H9 (cell line): ENCODE results near the gene ATAD2B. TPM values are rescaled to one million over a fixed set of nuclear protein-coding genes. Genes with fewer than 3 reads are reported as not detected.
"Not testable (repeated sequence)": the region's sequence is repeated elsewhere in the genome, so short reads cannot be mapped to it uniquely, and the experiment has no call there.

Experiments used
- DNase-seq: peaks from one replicate; pipeline ENCODE4 v3.0.0-alpha.2; 2017
- H2AFZ ChIP-seq: one replicate; pipeline ENCODE4 v1.6.1; 2013; ENCODE audit warnings: mild to moderate bottlenecking, low read length, control low read depth, moderate library complexity
- H2AK5ac ChIP-seq: 2 replicates; pipeline ENCODE4 v1.6.1; 2013; ENCODE audit warnings: low read length, control low read depth, mixed read lengths; ENCODE audit not compliant: insufficient read length
- H2BK120ac ChIP-seq: one replicate; pipeline ENCODE4 v1.6.1; 2013; ENCODE audit warnings: low read depth, mild to moderate bottlenecking, low read length, control low read depth, inconsistent platforms; ENCODE audit not compliant: poor library complexity, severe bottlenecking
- H2BK12ac ChIP-seq: 2 replicates; pipeline ENCODE4 v1.6.1; 2013; ENCODE audit warnings: low read length, control low read depth, mixed read lengths, low read depth; ENCODE audit not compliant: insufficient read length
- H2BK15ac ChIP-seq: 2 replicates; pipeline ENCODE4 v1.6.1; 2013; ENCODE audit warnings: low read depth, low read length, control low read depth
- H2BK20ac ChIP-seq: one replicate; pipeline ENCODE4 v1.6.1; 2013; ENCODE audit warnings: low read depth, mild to moderate bottlenecking, low read length, control low read depth, inconsistent platforms; ENCODE audit not compliant: poor library complexity, severe bottlenecking
- H2BK5ac ChIP-seq: 2 replicates; pipeline ENCODE4 v1.6.1; 2013; ENCODE audit warnings: low read length, control low read depth, mixed read lengths; ENCODE audit not compliant: insufficient read length
- H3K14ac ChIP-seq: 2 replicates; pipeline ENCODE4 v1.6.1; 2013; ENCODE audit warnings: low read length, control low read depth; ENCODE audit not compliant: insufficient read depth
- H3K18ac ChIP-seq: 2 replicates; pipeline ENCODE4 v1.6.1; 2013; ENCODE audit warnings: low read depth, mild to moderate bottlenecking, mixed read lengths, low read length, control low read depth; ENCODE audit not compliant: insufficient read length
- H3K23ac ChIP-seq: 2 replicates; pipeline ENCODE4 v1.6.1; 2013; ENCODE audit warnings: low read length, control low read depth, mixed read lengths, low read depth; ENCODE audit not compliant: insufficient read length
- H3K23me2 ChIP-seq: 2 replicates; pipeline ENCODE4 v1.6.1; 2013; ENCODE audit warnings: low read depth, mild to moderate bottlenecking, mixed read lengths, low read length, control low read depth; ENCODE audit not compliant: insufficient read length, poor library complexity, severe bottlenecking
- H3K27ac ChIP-seq: 2 replicates; pipeline ENCODE4 v1.5.1; 2013; ENCODE audit warnings: low read length, control low read depth, mixed read lengths, low read depth; ENCODE audit not compliant: insufficient read length
- H3K27me3 ChIP-seq: 2 replicates; pipeline ENCODE4 v1.6.1; 2013; ENCODE audit warnings: low read length, control low read depth, inconsistent platforms; ENCODE audit not compliant: insufficient read depth
- H3K4ac ChIP-seq: 2 replicates; pipeline ENCODE4 v1.6.1; 2013; ENCODE audit warnings: low read depth, mild to moderate bottlenecking, control low read depth, inconsistent platforms, low read length, moderate library complexity
- H3K4me1 ChIP-seq: 2 replicates; pipeline ENCODE4 v1.6.1; 2013; ENCODE audit warnings: low read length, control low read depth, inconsistent platforms; ENCODE audit not compliant: insufficient read depth
- H3K4me2 ChIP-seq: 2 replicates; pipeline ENCODE4 v1.6.1; 2013; ENCODE audit warnings: low read length, control low read depth, mixed read lengths; ENCODE audit not compliant: insufficient read length, insufficient read depth
- H3K56ac ChIP-seq: 2 replicates; pipeline ENCODE4 v1.6.1; 2013; ENCODE audit warnings: low read depth, mild to moderate bottlenecking, mixed read lengths, low read length, control low read depth; ENCODE audit not compliant: insufficient read length
- H3K79me1 ChIP-seq: 2 replicates; pipeline ENCODE4 v1.6.1; 2013; ENCODE audit warnings: low read depth, mild to moderate bottlenecking, moderate library complexity, low read length, control low read depth, inconsistent platforms; ENCODE audit not compliant: insufficient read depth, poor library complexity, severe bottlenecking
- H3K79me2 ChIP-seq: 2 replicates; pipeline ENCODE4 v1.6.1; 2013; ENCODE audit warnings: low read length, control low read depth, inconsistent platforms; ENCODE audit not compliant: insufficient read depth
- H3K9ac ChIP-seq: 2 replicates; pipeline ENCODE4 v1.6.1; 2013; ENCODE audit warnings: low read length, control low read depth, mixed read lengths; ENCODE audit not compliant: insufficient read length; ENCODE audit errors: extremely low read depth
- H3K9me3 ChIP-seq: one replicate; pipeline ENCODE4 v1.6.1; 2013; ENCODE audit warnings: low read depth, low read length, inconsistent platforms; ENCODE audit not compliant: control insufficient read depth
- H3T11ph ChIP-seq: one replicate; pipeline ENCODE4 v1.6.1; 2013; ENCODE audit warnings: mild to moderate bottlenecking, low read length, control low read depth, inconsistent platforms
- H4K20me1 ChIP-seq: one replicate; pipeline ENCODE4 v1.6.1; 2013; ENCODE audit not compliant: control insufficient read depth, insufficient read length, insufficient read depth
- H4K5ac ChIP-seq: 2 replicates; pipeline ENCODE4 v1.6.1; 2013; ENCODE audit warnings: low read depth, mild to moderate bottlenecking, mixed read lengths, low read length, control low read depth; ENCODE audit not compliant: insufficient read length
- H4K8ac ChIP-seq: replicated peaks from 2 replicates; pipeline ENCODE4 v1.6.1; 2013; ENCODE audit warnings: low read length, control low read depth, mixed read lengths, low read depth; ENCODE audit not compliant: insufficient read length
- H4K91ac ChIP-seq: 2 replicates; pipeline ENCODE4 v1.6.1; 2013; ENCODE audit warnings: low read depth, mild to moderate bottlenecking, moderate library complexity, mixed read lengths, low read length, control low read depth; ENCODE audit not compliant: insufficient read length
- H3K27ac Mint-ChIP-seq, 3 experiments: 2 replicates in 2 of 3; 3 replicates in 1 of 3; pipeline ENCODE4 v1.8.0; 2020 to 2021; ENCODE audit warnings: mixed read lengths in 3 of 3, mild to moderate bottlenecking in 1 of 3, moderate library complexity in 1 of 3
- H3K27me3 Mint-ChIP-seq: 2 replicates; pipeline ENCODE4 v1.8.0; 2021; ENCODE audit warnings: low read depth, mild to moderate bottlenecking, moderate library complexity, mixed read lengths
- H3K36me3 Mint-ChIP-seq, 3 experiments: 2 replicates in 2 of 3; 3 replicates in 1 of 3; pipeline ENCODE4 v1.8.0; 2020 to 2021; ENCODE audit warnings: low read depth in 3 of 3, mixed read lengths in 3 of 3; ENCODE audit not compliant: insufficient read depth in 1 of 3
- H3K4me1 Mint-ChIP-seq, 2 experiments: 2 replicates each; pipeline ENCODE4 v1.8.0; 2020; ENCODE audit warnings: mixed read lengths in 2 of 2
- H3K4me3 Mint-ChIP-seq, 2 experiments: 2 replicates in 1 of 2; 3 replicates in 1 of 2; pipeline ENCODE4 v1.8.0; 2020 to 2021; ENCODE audit warnings: mild to moderate bottlenecking in 2 of 2, mixed read lengths in 2 of 2, moderate library complexity in 1 of 2
- H3K9me3 Mint-ChIP-seq, 2 experiments: 2 replicates in 1 of 2; 3 replicates in 1 of 2; pipeline ENCODE4 v1.8.0; 2020; ENCODE audit warnings: mild to moderate bottlenecking in 2 of 2, mixed read lengths in 2 of 2, moderate library complexity in 1 of 2
- WGBS: extraction: QIAGEN DNeasy Blood & Tissue Kit; methylation state at CpG from one replicate; pipeline ENCODE4 v1.1.7; 2013; ENCODE audit warnings: missing lambda C conversion rate, low lambda C conversion rate, mixed read lengths; ENCODE audit not compliant: insufficient read length; ENCODE audit errors: extremely low coverage; 5-methylcytosine and 5-hydroxymethylcytosine counted together
- total RNA-seq: library from RNA; stranded (reverse); gene quantifications from 2 replicates; pipeline ENCODE4 v1.2.1, GENCODE V29; 2021
- TF ChIP-seq, protein P1 (sequence below): fragments of 200-600 bp; sonication (generic); conservative IDR thresholded peaks from 3 replicates; pipeline ENCODE4 v1.8.0; 2021; ENCODE audit warnings: antibody characterized with exemption, mild to moderate bottlenecking

Gene ATAD2B
- total RNA-seq, 1 experiment from 2014 or later: 21.4 TPM

DNA sequence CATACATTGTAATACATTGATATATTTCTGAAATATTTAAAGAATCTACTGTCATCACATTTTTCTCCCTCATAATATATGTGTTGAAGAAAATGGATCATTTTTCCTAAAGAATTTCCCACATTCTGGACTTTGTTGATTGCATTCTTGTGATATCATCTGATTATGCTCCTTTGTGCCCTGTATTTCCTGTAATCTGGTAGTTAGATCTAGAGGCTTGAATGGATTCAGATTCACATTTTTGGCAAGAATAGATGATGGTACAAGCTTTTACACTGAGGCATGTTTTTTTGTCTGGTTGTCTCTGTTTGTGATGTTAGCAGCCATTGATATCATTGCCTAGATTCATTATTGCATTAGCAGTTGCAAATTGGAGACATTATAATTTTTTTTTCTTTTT, 26.7 kb upstream of the ATAD2B start:
- H3K79me1 ChIP-seq: peaks cover 4% of the 10 kb centered on the region
- H2BK20ac ChIP-seq: no peak overlapping the region
- no peak overlapping the region for H3K4ac ChIP-seq
- no peaks in the 10 kb centered on the region for H3K9me3 ChIP-seq
- H2AFZ ChIP-seq: no peak overlapping the region
- no peaks in the 10 kb centered on the region for H3K4me1 Mint-ChIP-seq
- no peaks in the 10 kb centered on the region for H3K27me3 ChIP-seq
- H2BK120ac ChIP-seq: no peak overlapping the region
- no peak overlapping the region for H2BK15ac ChIP-seq
- no peak overlapping the region for H3K56ac ChIP-seq
- H4K91ac ChIP-seq: no peak overlapping the region
- H4K5ac ChIP-seq: no peak overlapping the region
- no peaks in the 10 kb centered on the region for H3K4me1 ChIP-seq
- no peak overlapping the region for H3T11ph ChIP-seq
- H3K9me3 Mint-ChIP-seq: no peaks in the 10 kb centered on the region
- H3K4me3 Mint-ChIP-seq: no peak overlapping the region
- no peaks in the 10 kb centered on the region for H3K36me3 Mint-ChIP-seq
- no peak overlapping the region for H3K23ac ChIP-seq
- no peak overlapping the region for H3K18ac ChIP-seq
- H2BK5ac ChIP-seq: no peak overlapping the region
- no peaks in the 10 kb centered on the region for H4K20me1 ChIP-seq
- no peak overlapping the region for H2BK12ac ChIP-seq
- H3K27me3 Mint-ChIP-seq: no peaks in the 10 kb centered on the region
- TF ChIP-seq, protein P1, sequence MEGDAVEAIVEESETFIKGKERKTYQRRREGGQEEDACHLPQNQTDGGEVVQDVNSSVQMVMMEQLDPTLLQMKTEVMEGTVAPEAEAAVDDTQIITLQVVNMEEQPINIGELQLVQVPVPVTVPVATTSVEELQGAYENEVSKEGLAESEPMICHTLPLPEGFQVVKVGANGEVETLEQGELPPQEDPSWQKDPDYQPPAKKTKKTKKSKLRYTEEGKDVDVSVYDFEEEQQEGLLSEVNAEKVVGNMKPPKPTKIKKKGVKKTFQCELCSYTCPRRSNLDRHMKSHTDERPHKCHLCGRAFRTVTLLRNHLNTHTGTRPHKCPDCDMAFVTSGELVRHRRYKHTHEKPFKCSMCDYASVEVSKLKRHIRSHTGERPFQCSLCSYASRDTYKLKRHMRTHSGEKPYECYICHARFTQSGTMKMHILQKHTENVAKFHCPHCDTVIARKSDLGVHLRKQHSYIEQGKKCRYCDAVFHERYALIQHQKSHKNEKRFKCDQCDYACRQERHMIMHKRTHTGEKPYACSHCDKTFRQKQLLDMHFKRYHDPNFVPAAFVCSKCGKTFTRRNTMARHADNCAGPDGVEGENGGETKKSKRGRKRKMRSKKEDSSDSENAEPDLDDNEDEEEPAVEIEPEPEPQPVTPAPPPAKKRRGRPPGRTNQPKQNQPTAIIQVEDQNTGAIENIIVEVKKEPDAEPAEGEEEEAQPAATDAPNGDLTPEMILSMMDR: no peak
- H3K14ac ChIP-seq: no peak overlapping the region
- no peak overlapping the region for H3K27ac ChIP-seq
- H4K8ac ChIP-seq: no peak overlapping the region
- no peak overlapping the region for H3K4me2 ChIP-seq
- no peak overlapping the region for H3K9ac ChIP-seq
- no peak overlapping the region for H3K27ac Mint-ChIP-seq
- no peaks in the 10 kb centered on the region for H3K23me2 ChIP-seq
- H3K79me2 ChIP-seq: peaks cover 1% of the 10 kb centered on the region; the same call in 1 of the 2 replicates
- no peak for DNase-seq
- no peak overlapping the region for H2AK5ac ChIP-seq

DNA sequence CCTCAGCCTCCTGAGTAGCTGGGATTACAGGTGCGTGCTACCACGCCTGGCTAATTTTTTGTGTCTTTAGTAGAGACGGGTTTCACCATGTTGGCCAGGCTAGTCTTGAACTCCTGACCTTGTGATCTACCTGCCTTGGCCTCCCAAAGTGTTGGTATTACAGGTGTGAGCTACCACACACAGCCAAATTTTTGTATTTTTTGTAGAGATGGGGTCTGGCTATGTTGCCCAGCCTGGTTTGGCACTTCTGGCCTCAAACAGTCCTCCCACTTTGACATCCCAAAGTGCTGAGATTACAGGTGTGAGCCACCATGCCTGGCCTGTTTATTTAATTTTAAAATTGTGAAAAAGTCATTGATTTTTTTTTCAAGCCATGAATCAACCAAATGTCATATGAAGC, 25.6 kb upstream of the ATAD2B start:
- not testable (repeated sequence) for H3K79me2 ChIP-seq, DNase-seq, H3K9me3 Mint-ChIP-seq, H2BK20ac ChIP-seq, H2AFZ ChIP-seq, H4K91ac ChIP-seq, H3K9ac ChIP-seq, H2BK15ac ChIP-seq, H3K4me1 ChIP-seq, H3K4ac ChIP-seq, H2BK5ac ChIP-seq, H2BK12ac ChIP-seq, H3K4me1 Mint-ChIP-seq, H3K27me3 ChIP-seq, H3K14ac ChIP-seq, H3K79me1 ChIP-seq, H3K23ac ChIP-seq, H2AK5ac ChIP-seq, H3K23me2 ChIP-seq, H3K4me3 Mint-ChIP-seq, H3K9me3 ChIP-seq, H3K4me2 ChIP-seq, H4K8ac ChIP-seq, H3K18ac ChIP-seq, H3K56ac ChIP-seq, H3K36me3 Mint-ChIP-seq, H3K27ac ChIP-seq, H3K27ac Mint-ChIP-seq, H3T11ph ChIP-seq, H2BK120ac ChIP-seq, H4K5ac ChIP-seq, H4K20me1 ChIP-seq, H3K27me3 Mint-ChIP-seq
- WGBS: no CpG with 5 or more reads among the region's 3 CpGs
